ENCODE results near the gene NUP98. TPM values are rescaled to one million over a fixed set of nuclear protein-coding genes. Genes with fewer than 3 reads are reported as not detected.

The NUP98 gene
- total RNA-seq, 1 donor from 2014 or later, result 80.5 TPM

- no peak overlapping the region for H3K27ac ChIP-seq
- ATAC-seq, result peak; percentile 81
- no peaks in the 10 kb centered on the region for H3K4me1 ChIP-seq
- peak overlapping the region; percentile 16 for H3K4me3 ChIP-seq
- H3K36me3 ChIP-seq, result no peaks in the 10 kb centered on the region
- TF ChIP-seq CTCF (IDR thresholded peaks at IDR 0.05), result no peak
- intact Hi-C loops (cut with DNase I), result no loop called here
- H3K9me3 ChIP-seq, result no peaks in the 10 kb centered on the region
- DNase-seq, result peak; percentile 81
- H3K27me3 ChIP-seq, result no peaks in the 10 kb centered on the region
Measured at GRCh38 chr11:3626250-3626960, 170.9 kb downstream of the NUP98 start.

Other genes starting within 250 kb of the NUP98 start
- gene ART5, start 155.6 kb downstream of the NUP98 start, total RNA-seq, result 1.2 TPM
- gene ART1, start 152.4 kb downstream of the NUP98 start, total RNA-seq, result 0.29 TPM
- 1.2 TPM for gene CHRNA10, start 126.2 kb downstream of the NUP98 start, total RNA-seq
- 25.0 TPM for gene PGAP2, start 11.0 kb upstream of the NUP98 start, total RNA-seq
- gene RHOG, start 43.4 kb upstream of the NUP98 start, total RNA-seq, result 65.6 TPM
- gene STIM1, start 58.1 kb upstream of the NUP98 start, total RNA-seq, result 60.7 TPM